GM12878 (cell line): ENCODE measurements around the gene DHCR24. TPM values are rescaled to one million over a fixed set of nuclear protein-coding genes. Genes with fewer than 3 reads are reported as not detected.
A peak's percentile ranks its signal among the peaks of the same experiment; 100 is the strongest.

Experiments
- CBX5 ChIP-seq: sonication (generic); IDR thresholded peaks from 2 replicates; pipeline ENCODE4 v1.6.1; 2016; ENCODE audit warnings: low read depth, moderate library complexity, mild to moderate bottlenecking, inconsistent platforms
- LARP7 ChIP-seq: fragments of 450-650 bp; IDR thresholded peaks from 2 replicates; pipeline ENCODE4 v1.6.1; 2017; ENCODE audit warnings: mild to moderate bottlenecking
- MYB ChIP-seq: fragments of 150-350 bp; IDR thresholded peaks from 2 replicates; pipeline ENCODE4 v1.6.1; 2014; ENCODE audit warnings: mild to moderate bottlenecking, low read depth, low read length, borderline replicate concordance
- MYC ChIP-seq: IDR thresholded peaks from 2 replicates; pipeline ENCODE4 v1.6.1; 2011; ENCODE audit warnings: mild to moderate bottlenecking, low read length, moderate library complexity, inconsistent platforms; ENCODE audit not compliant: insufficient read depth, insufficient replicate concordance, insufficient read length, severe bottlenecking
- POU2F2 ChIP-seq: IDR thresholded peaks from 3 replicates; pipeline ENCODE4 v1.6.1; 2011; ENCODE audit warnings: low read depth, mild to moderate bottlenecking, low read length, borderline replicate concordance
- PRDM15 ChIP-seq: fragments of 450-650 bp; formaldehyde crosslinking; IDR thresholded peaks from 2 replicates; pipeline ENCODE4 v1.4.0; 2020; ENCODE audit warnings: mild to moderate bottlenecking, moderate library complexity
- TBL1XR1 ChIP-seq: IDR thresholded peaks from 2 replicates; pipeline ENCODE4 v1.6.1; 2012; ENCODE audit warnings: low read depth, low read length, improper control_type of control experiment
- polyA plus RNA-seq, 11 experiments: library from polyadenylated mRNA; depleted of rRNA in 4 of 11; unstranded in 6 of 11; stranded (reverse) in 5 of 11; fragments of >200 nt; fragmentation: Nextera tagmentation in 4 of 11; fragmentation: Illumina TruSeq in 1 of 11; extraction: Ambion mirVana in 4 of 11; extraction: Trizol in 1 of 11; gene quantifications; 1 replicate in 1 of 11; 2 replicates in 10 of 11; pipeline versions ENCODE4 v1.2.1 to v1.2.3, GENCODE V29; 2011 to 2016; ENCODE audit warnings: inconsistent platforms in 2 of 11, missing spikeins in 2 of 11, low read depth in 1 of 11
- total RNA-seq, 4 experiments: library from RNA; depleted of rRNA in 3 of 4; stranded (reverse); fragments of >200 nt in 3 of 4; fragmentation: Illumina TruSeq in 1 of 4; extraction: Trizol in 1 of 4; gene quantifications; 2 replicates each; pipeline versions ENCODE4 v1.2.1 to v1.2.3, GENCODE V29; 2013 to 2021
- TF ChIP-seq, protein P1 (sequence below): IDR thresholded peaks from 2 replicates; pipeline ENCODE4 v1.6.1; 2011; ENCODE audit warnings: mild to moderate bottlenecking, low read depth, low read length, moderate library complexity; ENCODE audit not compliant: insufficient replicate concordance

DHCR24 gene
- total and polyA plus RNA-seq, 10 of the 15 experiments (the other 5 are each of a cell fraction or from before 2014, with no cell fraction given), result 23.3 to 169 (median 120) TPM

DNA sequence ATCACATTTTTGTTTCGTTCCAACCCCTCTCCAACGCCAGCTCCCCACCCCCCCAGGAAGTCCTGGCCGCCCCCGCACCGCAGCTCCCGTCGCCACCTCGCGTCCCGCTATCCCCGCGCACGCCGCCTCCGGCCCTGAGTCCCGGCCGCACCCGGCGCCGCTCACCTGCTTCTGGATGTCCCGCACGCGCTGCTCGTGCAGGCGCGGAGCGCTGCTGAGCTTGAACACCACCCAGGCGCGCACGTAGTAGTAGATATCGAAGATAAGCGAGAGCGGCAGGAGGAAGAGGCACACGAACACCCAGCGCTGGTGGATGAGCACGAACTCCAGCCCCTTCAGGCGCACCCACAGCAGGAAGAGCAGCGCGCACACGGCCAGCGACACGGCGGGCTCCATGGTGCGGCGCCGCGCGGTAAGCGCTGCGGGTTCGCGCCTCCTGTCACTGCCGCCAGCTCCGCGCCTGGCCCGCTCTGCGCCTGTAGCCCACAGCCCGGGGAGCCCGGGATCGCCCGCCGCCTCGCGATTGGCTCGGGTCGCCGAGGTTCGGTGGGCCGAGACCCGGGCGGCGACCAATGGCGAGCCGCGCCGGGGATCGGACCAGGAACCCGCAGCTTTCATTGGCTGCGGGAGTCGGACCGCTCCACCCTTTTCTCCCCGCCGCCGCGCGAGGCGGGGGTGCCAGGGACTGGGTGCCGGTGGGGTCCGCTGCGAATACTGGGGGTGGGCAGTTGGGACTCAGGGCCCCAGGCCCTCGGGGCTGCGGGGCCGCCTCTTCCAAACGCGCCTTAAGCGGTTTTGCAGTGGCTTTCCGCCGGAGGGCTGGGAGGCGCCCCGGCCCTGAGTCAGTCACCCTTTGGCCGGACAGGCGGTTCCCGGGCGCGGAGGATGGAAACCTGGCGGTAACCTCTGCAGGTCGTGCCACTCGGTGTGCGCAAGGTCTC lies at the start of gene DHCR24 (continued):
- 0 out of 3 replicates have a peak, but pooled peaks have one; percentile 28 for TF ChIP-seq POU2F2
- TF ChIP-seq, protein P1, sequence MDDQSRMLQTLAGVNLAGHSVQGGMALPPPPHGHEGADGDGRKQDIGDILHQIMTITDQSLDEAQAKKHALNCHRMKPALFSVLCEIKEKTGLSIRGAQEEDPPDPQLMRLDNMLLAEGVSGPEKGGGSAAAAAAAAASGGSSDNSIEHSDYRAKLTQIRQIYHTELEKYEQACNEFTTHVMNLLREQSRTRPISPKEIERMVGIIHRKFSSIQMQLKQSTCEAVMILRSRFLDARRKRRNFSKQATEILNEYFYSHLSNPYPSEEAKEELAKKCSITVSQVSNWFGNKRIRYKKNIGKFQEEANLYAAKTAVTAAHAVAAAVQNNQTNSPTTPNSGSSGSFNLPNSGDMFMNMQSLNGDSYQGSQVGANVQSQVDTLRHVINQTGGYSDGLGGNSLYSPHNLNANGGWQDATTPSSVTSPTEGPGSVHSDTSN, result no peak
- TF ChIP-seq CBX5, result no peak
- TF ChIP-seq MYB, result no peak
- TF ChIP-seq TBL1XR1, result no peak
- peak; percentile 79 for TF ChIP-seq LARP7
- no peak for TF ChIP-seq MYC
- TF ChIP-seq PRDM15 (CRISPR knock-in tag), result no peak
